Measurements from ENCODE around the gene GPC1.
"Not testable (repeated sequence)": the region's sequence is repeated elsewhere in the genome, so short reads cannot be mapped to it uniquely, and the experiment has no call there.

GPC1 gene, protein sequence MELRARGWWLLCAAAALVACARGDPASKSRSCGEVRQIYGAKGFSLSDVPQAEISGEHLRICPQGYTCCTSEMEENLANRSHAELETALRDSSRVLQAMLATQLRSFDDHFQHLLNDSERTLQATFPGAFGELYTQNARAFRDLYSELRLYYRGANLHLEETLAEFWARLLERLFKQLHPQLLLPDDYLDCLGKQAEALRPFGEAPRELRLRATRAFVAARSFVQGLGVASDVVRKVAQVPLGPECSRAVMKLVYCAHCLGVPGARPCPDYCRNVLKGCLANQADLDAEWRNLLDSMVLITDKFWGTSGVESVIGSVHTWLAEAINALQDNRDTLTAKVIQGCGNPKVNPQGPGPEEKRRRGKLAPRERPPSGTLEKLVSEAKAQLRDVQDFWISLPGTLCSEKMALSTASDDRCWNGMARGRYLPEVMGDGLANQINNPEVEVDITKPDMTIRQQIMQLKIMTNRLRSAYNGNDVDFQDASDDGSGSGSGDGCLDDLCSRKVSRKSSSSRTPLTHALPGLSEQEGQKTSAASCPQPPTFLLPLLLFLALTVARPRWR

DNA sequence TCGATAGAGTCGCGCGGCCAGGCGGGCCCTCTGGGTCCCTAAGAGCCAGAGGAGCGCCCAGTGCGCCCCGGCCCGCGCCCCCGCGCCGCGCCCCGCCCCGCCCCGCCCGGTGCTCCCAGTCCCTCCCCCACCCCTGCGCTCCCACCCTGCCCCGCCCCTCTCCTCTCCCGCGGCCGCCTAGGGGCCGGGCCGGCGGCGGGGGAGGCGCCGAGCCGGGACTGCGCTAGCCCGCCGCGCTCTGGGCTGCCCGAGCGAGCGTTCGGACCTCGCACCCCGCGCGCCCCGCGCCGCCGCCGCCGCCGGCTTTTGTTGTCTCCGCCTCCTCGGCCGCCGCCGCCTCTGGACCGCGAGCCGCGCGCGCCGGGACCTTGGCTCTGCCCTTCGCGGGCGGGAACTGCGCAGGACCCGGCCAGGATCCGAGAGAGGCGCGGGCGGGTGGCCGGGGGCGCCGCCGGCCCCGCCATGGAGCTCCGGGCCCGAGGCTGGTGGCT lies at the start of gene GPC1:
TSS of gene GPC1 (plus strand) at position 207 of the 491 bp plus-strand sequence. CDS start at position 463, 256 bp downstream.
- peak in 10 of 14 donors; percentile 52 to 88 (median 75) for DNase-seq

GRCh38 chr2:240386326-240386725 lies 49.1 kb upstream of the GPC1 start:
- no peak for DNase-seq

DNA sequence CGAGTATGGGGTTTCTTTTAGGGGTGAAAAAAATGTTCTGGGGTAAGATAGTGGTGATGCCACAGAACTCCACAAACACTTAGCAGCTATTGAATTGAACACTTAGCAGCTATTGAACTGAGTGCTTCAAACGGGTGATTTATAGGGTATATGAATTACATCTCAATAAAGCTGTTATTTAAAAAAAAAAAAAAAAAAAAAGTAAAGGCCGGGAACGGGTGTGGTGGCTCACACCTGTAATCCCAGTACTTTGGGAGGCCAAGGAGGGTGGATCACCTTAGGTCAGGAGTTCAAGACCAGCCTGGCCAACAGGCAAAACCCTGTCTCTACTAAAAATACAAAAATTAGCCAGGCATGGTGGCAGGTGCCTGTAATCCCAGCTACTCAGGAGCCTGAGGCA lies 48.7 kb upstream of the GPC1 start:
- DNase-seq, result not testable (repeated sequence)

DNA sequence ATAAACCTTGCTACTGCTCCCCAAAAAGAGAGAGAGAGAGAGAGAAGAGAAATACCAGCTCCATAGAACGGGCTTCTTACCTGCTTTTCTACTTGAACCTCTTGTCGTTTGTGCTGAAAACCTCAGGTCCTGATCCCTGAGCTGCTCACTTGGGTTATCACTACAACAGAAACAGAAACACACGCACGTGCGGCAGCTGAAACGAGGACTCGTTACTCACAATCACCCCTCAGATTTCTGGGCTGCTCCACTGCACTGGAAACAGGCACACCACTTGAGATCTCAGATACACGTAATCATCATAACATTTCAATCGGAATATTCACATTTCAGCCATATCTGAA lies 48.2 kb upstream of the GPC1 start:
- no peak for DNase-seq

- peak in 11 of 14 donors; percentile 5 to 85 (median 35) for DNase-seq
Observed at GRCh38 chr2:240387669-240388358, 47.6 kb upstream of the GPC1 start.

DNA sequence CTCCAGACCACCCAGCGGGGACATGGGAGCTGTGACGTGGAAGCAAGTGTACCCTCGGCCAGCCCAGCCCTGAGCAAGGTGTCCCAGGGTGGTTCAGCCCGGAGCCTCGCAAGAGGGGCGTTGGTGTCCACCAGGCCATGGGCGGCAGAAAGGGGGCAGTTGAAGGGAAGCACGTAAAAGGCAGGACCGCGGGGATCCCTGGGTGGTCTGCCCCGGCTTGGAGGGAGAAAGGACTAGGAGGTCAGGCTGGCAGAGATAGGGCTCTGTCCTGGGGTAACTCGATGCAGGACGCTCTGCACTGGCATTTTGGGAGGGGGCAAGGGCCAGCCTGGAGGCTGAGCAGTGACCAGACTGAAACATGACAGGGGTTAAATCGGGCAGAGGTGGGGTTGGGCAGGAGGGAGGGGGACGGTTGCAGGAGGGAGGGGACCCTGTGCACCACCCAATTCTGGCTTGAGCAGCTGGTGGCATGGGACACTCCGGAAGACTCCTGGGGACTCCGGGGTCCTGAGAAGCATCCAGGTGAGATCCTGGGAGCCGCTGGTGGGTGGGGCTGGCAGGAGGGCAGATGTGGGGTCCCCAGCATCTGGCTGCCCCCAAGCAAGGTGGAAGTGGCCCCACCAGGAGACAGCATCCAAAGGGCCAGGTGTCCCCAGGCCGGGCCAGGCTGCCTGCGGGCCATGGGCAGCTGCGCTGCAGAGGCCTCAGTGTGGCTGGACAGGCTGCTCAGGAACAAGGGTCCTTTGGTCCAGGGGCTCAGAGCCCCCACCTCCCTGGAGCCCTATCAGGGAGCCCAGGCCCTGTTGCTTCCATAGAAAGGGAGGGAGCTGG lies 46.8 kb upstream of the GPC1 start:
- no peak for DNase-seq

GRCh38 chr2:240389302-240389805 lies 46.1 kb upstream of the GPC1 start:
- no peak for DNase-seq

DNA sequence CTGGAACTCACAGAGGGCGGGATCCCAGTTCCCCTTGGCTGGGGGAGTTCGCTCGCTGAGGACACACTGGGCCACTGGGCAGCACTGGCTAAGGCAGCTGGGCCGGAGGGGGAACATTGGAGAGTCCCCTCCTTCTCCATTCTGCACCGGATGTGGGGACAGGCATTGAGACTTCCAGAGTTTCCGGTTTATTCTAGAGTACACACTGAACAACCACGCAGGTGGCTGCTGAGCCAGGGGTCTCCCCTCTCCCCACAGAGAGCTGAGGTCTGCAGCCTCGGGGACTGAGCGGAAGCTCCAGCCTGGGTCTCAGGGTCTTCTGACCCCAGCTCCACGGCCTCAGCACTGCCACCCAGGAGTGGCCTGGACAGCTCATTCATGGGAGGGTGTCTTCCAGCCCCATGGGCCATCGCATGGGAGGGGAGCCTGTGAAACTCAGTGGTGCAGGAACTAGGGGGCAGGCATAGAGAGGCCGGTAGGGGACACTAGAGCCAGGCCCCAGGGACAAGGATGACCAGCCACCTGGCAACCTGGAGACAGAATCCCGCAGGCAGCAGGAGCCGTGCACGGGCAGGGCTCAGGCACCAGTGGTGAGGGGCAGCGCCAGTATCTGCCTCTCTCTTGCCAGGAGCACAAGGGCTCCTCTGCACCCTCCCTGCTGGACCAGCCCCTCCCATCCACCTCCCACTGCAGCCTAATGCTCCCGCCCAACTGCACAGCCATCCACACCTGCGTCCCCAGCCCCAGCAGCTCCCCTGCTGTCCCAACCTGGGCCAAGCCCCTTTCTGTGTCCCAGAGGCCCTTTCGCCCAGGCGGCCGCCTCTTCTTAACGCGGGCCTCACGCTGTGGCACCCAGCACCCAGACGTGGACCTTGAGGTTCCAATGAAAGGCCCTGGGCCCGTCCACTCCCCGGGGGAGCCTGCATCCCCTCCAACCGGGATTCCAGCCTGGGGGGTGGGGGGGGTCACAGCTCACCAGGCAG lies 45.1 kb upstream of the GPC1 start:
- DNase-seq, result no peak

GRCh38 chr2:240391111-240392051 lies 44.1 kb upstream of the GPC1 start:
- no peak for DNase-seq

DNA sequence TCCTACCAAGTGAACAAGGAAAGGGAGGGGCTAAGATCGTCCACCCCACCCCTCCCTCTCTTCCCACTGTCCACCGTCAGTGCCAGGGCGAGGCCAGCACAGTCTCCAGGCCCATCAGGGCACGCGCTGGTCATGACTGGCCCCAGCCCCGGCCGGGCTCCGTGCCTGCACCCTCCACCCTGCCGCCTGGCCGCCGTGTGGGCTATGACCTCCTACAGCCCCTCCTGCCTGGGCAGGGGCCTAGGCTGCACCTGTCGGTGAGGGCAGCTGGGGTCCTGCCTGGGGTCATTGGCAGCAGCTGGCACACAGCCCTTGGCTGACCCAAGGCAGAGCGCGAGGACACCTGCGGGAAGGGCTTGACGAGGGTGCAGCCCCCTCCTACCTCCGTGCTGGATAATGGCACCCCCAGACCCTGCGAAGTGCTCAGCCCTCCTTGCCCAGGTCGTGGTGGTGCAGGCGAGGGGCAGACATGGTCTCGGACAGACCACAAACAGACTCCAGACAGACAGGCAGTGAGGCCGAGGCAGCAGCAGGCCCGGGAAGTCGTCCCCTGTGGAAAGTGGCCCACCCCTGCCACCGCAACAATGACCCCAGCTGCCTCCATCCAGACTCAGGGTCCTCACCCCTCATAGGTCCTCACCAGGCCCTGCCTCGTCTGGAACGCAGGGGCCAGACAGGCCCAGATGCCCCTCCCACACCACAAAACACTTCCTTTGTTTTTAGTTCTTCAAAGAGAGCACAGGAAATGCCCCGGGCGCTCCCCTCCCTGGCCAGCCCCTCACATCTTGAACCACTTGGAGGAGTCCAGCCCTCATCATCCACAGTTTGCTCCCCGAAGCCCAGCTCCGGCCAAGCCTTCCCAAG lies 43.1 kb upstream of the GPC1 start:
- DNase-seq, result no peak

- no peak for DNase-seq
Observed at GRCh38 chr2:240392948-240393830, 42.3 kb upstream of the GPC1 start.

GRCh38 chr2:240393831-240394410 lies 41.5 kb upstream of the GPC1 start:
- DNase-seq, result no peak

- no peak for DNase-seq
Observed at GRCh38 chr2:240394549-240394948, 40.9 kb upstream of the GPC1 start.

- no peak for DNase-seq
Observed at GRCh38 chr2:240395448-240395847, 40.0 kb upstream of the GPC1 start.

DNA sequence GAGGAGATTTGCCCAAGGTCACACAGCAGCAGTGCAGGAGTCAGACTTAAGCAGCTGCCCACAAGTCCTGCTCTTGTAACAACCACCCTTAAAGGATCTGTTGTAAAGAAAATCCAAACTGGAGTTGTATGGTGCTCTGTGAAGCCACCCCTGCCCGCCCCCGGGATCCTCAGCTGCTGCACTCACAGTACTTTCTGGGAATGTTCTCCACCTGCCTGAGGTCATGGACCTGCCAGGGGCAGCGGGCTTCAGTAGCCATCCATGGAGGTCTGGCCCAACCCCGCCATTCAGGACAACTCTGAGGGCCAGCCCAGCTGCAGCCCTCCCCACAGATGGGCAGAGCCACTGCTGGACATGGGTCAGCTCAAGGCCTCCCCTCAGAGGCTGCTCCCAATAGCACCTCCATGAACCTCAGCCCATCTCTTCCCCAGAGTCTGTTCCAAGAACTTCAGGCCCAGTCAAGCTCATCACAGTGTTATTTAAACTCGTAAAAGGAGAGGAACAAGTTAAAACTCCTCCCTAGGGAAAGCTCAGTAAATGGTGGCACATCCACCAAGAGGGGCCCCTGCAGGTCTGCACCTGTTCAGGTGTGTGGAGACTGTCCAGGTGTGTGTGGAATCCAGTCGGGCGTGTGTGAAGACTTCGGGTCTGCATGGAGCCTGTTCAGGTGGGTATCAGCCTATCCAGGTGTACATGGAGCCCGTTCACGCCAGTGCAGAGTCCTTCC lies 39.4 kb upstream of the GPC1 start:
- DNase-seq, result no peak
